Transverse colon (tissue), 4 donors: ENCODE data around the gene LRP1-AS. TPM values are rescaled to one million over a fixed set of nuclear protein-coding genes. Genes with fewer than 3 reads are reported as not detected.

Experiments
- DNase-seq: peaks from one replicate; pipeline ENCODE4 v3.0.0-alpha.2; 2019
- H3K27ac ChIP-seq, 4 donors: fragments of 200-600 bp; sonication (generic); 2 replicates each; pipeline ENCODE4 v1.5.1; 2016 to 2018; ENCODE audit warnings: inconsistent platforms in 4 of 4
- H3K27me3 ChIP-seq: fragments of 200-600 bp; sonication (generic); 2 replicates; pipeline ENCODE4 v1.5.1; 2017; ENCODE audit warnings: inconsistent platforms
- H3K36me3 ChIP-seq, 4 donors: fragments of 200-600 bp; sonication (generic); 2 replicates each; pipeline ENCODE4 v1.5.1; 2017 to 2019; ENCODE audit warnings: inconsistent platforms in 4 of 4
- H3K4me1 ChIP-seq, 4 donors: fragments of 200-600 bp; sonication (generic); 2 replicates each; pipeline ENCODE4 v1.5.1; 2017 to 2020; ENCODE audit warnings: inconsistent platforms in 4 of 4
- H3K4me3 ChIP-seq, 4 donors: fragments of 200-600 bp; sonication (generic); 1 replicate in 1 of 4; 2 replicates in 3 of 4; pipeline versions ENCODE4 v1.5.1 to v1.6.1; 2017 to 2019; ENCODE audit warnings: inconsistent platforms in 4 of 4
- H3K9me3 ChIP-seq, 2 donors: fragments of 200-600 bp; sonication (generic); 2 replicates each; pipeline ENCODE4 v1.5.1; 2017 to 2019; ENCODE audit warnings: inconsistent platforms in 2 of 2
- CTCF ChIP-seq, 5 experiments: fragments of 200-600 bp in 3 of 5; fragments of 450-650 bp in 2 of 5; sonication (generic) in 3 of 5; IDR thresholded peaks; 1 replicate in 2 of 5; 2 replicates in 3 of 5; pipeline ENCODE4 v1.5.1; 2016 to 2017; ENCODE audit warnings: antibody characterized with exemption in 5 of 5, inconsistent platforms in 3 of 5, mild to moderate bottlenecking in 2 of 5, moderate library complexity in 1 of 5
- EP300 ChIP-seq: sonication (generic); formaldehyde crosslinking; IDR thresholded peaks from one replicate; pipeline ENCODE4 v1.6.1; 2017; ENCODE audit warnings: antibody characterized with exemption, low read depth
- POLR2A ChIP-seq: fragments of 450-650 bp; IDR thresholded peaks from one replicate; pipeline ENCODE4 v1.6.1; 2016; ENCODE audit warnings: antibody characterized with exemption, mild to moderate bottlenecking, moderate library complexity
- POLR2AphosphoS5 ChIP-seq, 3 donors: sonication (generic); formaldehyde crosslinking; IDR thresholded peaks; one replicate each; pipeline ENCODE4 v1.6.1; 2016; ENCODE audit warnings: antibody characterized with exemption in 3 of 3
- WGBS, 2 donors: methylation state at CpG; one replicate each; pipeline ENCODE4 v1.1.5; 2018; ENCODE audit warnings: low coverage in 1 of 2; 5-methylcytosine and 5-hydroxymethylcytosine counted together
- in situ Hi-C, 4 donors: fragments of 200-750 bp; cut with MboI; loops; one replicate each; pipeline versions ENCODE4 v1.15.0 to v1.15.1; 2017; ENCODE audit warnings: low sequenced_read_pairs in 3 of 4, low pct_ligation_motif_present in 1 of 4, low pct_unique_long_range_greater_than_20kb in 1 of 4
- intact Hi-C: fragments of 100-400 bp; cut with DNase I; formaldehyde crosslinking; loops from one replicate; pipeline ENCODE4 v1.15.1; 2023; ENCODE audit warnings: low total_unique reads
- total RNA-seq, 4 donors: library from RNA; depleted of rRNA; stranded (reverse); fragments of >200 nt; gene quantifications; one replicate each; pipeline ENCODE4 v1.1.0, GENCODE V29; 2016

The LRP1-AS gene
- total RNA-seq: not detected

GRCh38 chr12:57146961-57147944 lies at the start of gene LRP1-AS:
Gene LRP1-AS, minus strand, starts transcription at chr12:57147619.
- H3K27ac ChIP-seq: peak within 1 kb of the TSS; percentile 83 to 97 (median 87)
- WGBS, 2 donors: 40 to 80% methylated on average over 1 to 8 of the region's 8 CpGs
- peaks cover 0 to 3% (median 0%) of the 10 kb centered on the region in 4 donors for H3K36me3 ChIP-seq
- DNase-seq: peak; percentile 75
- no peaks in the 10 kb centered on the region for H3K9me3 ChIP-seq
- no peak within 1 kb of the TSS for H3K4me3 ChIP-seq
- no peak for TF ChIP-seq CTCF (IDR thresholded peaks at IDR 0.05)
- TF ChIP-seq POLR2A: no peak
- TF ChIP-seq POLR2AphosphoS5 (IDR thresholded peaks at IDR 0.05): peak in 2 of 3 donors; percentile 22 to 59
- TF ChIP-seq EP300: no peak
- in situ Hi-C loops: no loop called here
- no peaks in the 10 kb centered on the region for H3K27me3 ChIP-seq
- peaks cover 56 to 75% (median 62%) of the 10 kb centered on the region in 4 donors for H3K4me1 ChIP-seq
- intact Hi-C loops: no loop called here

- Histone ChIP-seq H3K27ac (no peak overlapping the region), H3K36me3 (peaks cover 0 to 61% (median 12%) of the 10 kb centered on the region in 4 donors), H3K4me3 (no peak overlapping the region), H3K27me3 (no peaks in the 10 kb centered on the region), H3K4me1 (no peaks in the 10 kb centered on the region), H3K9me3 (no peaks in the 10 kb centered on the region)
- WGBS, 2 donors: 86% methylated on average over 21 of the region's 22 CpGs; no CpG with 5 or more reads in 1 of the 2 donors
- DNase-seq: no peak
- TF ChIP-seq POLR2A (no peak), POLR2AphosphoS5 (IDR thresholded peaks at IDR 0.05) (no peak), EP300 (no peak), CTCF (IDR thresholded peaks at IDR 0.05) (no peak)
- in situ Hi-C loops (loop anchor here in 1 of 4 donors (25.0 kb wide), 1 partner anchor 435 kb away; the partner anchor contains the start of genes HSD17B6 and PRIM1), intact Hi-C loops (no loop called here)
Observed at GRCh38 chr12:57196956-57197355, 49.5 kb upstream of the LRP1-AS start.

- in situ Hi-C loops (loop anchor here in 1 of 4 donors (25.0 kb wide), 1 partner anchor 434 kb away; the partner anchor contains the start of genes HSD17B6 and PRIM1), intact Hi-C loops (no loop called here)
- H3K4me3 ChIP-seq: no peak overlapping the region
- DNase-seq: no peak
- H3K9me3 ChIP-seq: no peaks in the 10 kb centered on the region
- no peaks in the 10 kb centered on the region for H3K27me3 ChIP-seq
- H3K36me3 ChIP-seq: peaks cover 0 to 57% (median 12%) of the 10 kb centered on the region in 4 donors
- no peaks in the 10 kb centered on the region for H3K4me1 ChIP-seq
- TF ChIP-seq POLR2A: no peak
- no peak for TF ChIP-seq CTCF (IDR thresholded peaks at IDR 0.05)
- 73% methylated on average over 4 of the region's 4 CpGs; no CpG with 5 or more reads in 1 of the 2 donors for WGBS, 2 donors
- no peak overlapping the region for H3K27ac ChIP-seq
Observed at GRCh38 chr12:57196439-57196838, 49.0 kb upstream of the LRP1-AS start.

GRCh38 chr12:57195611-57196371 lies 48.4 kb upstream of the LRP1-AS start:
- Histone ChIP-seq H3K27me3 (no peaks in the 10 kb centered on the region), H3K4me1 (no peaks in the 10 kb centered on the region), H3K27ac (no peak overlapping the region), H3K9me3 (no peaks in the 10 kb centered on the region), H3K36me3 (peaks cover 0 to 51% (median 12%) of the 10 kb centered on the region in 4 donors), H3K4me3 (no peak overlapping the region)
- intact Hi-C loops: no loop called here
- no peak for TF ChIP-seq EP300
- no peak for TF ChIP-seq POLR2A
- no peak for TF ChIP-seq POLR2AphosphoS5 (IDR thresholded peaks at IDR 0.05)
- TF ChIP-seq CTCF (IDR thresholded peaks at IDR 0.05): no peak
- WGBS, 2 donors: 83% methylated on average over 27 of the region's 34 CpGs; no CpG with 5 or more reads in 1 of the 2 donors
- in situ Hi-C loops: loop anchor here in 1 of 4 donors (25.0 kb wide), 1 partner anchor 433 kb away; the partner anchor contains the start of genes HSD17B6 and PRIM1
- DNase-seq: no peak
